ENCODE measurements around the gene COMMD1.

DNA sequence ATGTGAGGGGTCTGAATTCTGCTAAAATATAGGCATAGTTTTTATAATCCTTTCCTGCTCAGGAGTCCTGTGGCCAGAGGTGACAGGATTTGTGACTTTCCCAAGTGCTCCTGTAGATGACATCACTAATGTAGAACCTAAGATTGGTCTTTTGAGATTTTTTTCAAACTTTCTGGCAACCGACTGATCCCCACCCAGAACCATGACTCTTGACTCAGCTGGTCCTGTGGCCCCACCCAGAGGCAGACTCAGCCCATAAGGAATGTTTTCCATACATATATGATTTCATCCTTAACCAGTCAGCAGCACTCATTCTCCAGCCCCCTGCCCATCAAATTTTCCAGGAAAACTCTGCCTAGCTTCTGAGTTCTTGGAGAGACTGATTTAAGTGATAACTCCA lies 46.8 kb downstream of the COMMD1 start:
- TF ChIP-seq, protein P1, sequence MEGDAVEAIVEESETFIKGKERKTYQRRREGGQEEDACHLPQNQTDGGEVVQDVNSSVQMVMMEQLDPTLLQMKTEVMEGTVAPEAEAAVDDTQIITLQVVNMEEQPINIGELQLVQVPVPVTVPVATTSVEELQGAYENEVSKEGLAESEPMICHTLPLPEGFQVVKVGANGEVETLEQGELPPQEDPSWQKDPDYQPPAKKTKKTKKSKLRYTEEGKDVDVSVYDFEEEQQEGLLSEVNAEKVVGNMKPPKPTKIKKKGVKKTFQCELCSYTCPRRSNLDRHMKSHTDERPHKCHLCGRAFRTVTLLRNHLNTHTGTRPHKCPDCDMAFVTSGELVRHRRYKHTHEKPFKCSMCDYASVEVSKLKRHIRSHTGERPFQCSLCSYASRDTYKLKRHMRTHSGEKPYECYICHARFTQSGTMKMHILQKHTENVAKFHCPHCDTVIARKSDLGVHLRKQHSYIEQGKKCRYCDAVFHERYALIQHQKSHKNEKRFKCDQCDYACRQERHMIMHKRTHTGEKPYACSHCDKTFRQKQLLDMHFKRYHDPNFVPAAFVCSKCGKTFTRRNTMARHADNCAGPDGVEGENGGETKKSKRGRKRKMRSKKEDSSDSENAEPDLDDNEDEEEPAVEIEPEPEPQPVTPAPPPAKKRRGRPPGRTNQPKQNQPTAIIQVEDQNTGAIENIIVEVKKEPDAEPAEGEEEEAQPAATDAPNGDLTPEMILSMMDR (IDR thresholded peaks at IDR 0.05) = no peak
- no peak for TF ChIP-seq POLR2A (IDR thresholded peaks at IDR 0.05)

Data from thyroid gland (tissue), 4 donors.